Stimulated activated CD8-positive, alpha-beta memory T cell treated with anti-CD3 and anti-CD28 coated beads, Interleukin-15, amount 100 ng/mL, for 4 hours (primary cell): ENCODE data around the gene SYNPO2L.
"Not testable (repeated sequence)": the region's sequence is repeated elsewhere in the genome, so short reads cannot be mapped to it uniquely, and the experiment has no call there.

Experiments
- DNase-seq, 2 donors: peaks; one replicate each; pipeline ENCODE4 v3.0.0-alpha.2; 2020; ENCODE audit warnings: low read depth in 2 of 2

SYNPO2L gene

GRCh38 chr10:73655990-73656298, at the start of gene SYNPO2L:
Gene SYNPO2L (minus strand): TSS chr10:73656029. CDS start chr10:73655922, 107 bp downstream.
- DNase-seq = no peak

- DNase-seq = not testable (repeated sequence)
Measured at GRCh38 chr10:73703924-73704323, 48.1 kb upstream of the SYNPO2L start.

- not testable (repeated sequence) for DNase-seq
Measured at GRCh38 chr10:73698819-73699218, 43.0 kb upstream of the SYNPO2L start.

GRCh38 chr10:73697675-73698159, 41.9 kb upstream of the SYNPO2L start, which contains the start of gene AGAP5:
Gene AGAP5 (minus strand): TSS chr10:73698109. CDS start chr10:73697755, 354 bp downstream.
- not testable (repeated sequence) for DNase-seq

GRCh38 chr10:73695302-73695701, 39.5 kb upstream of the SYNPO2L start:
- not testable (repeated sequence) for DNase-seq

- not testable (repeated sequence) for DNase-seq
Measured at GRCh38 chr10:73690755-73691154, 34.9 kb upstream of the SYNPO2L start.

- DNase-seq = not testable (repeated sequence)
Measured at GRCh38 chr10:73689596-73689995, 33.8 kb upstream of the SYNPO2L start.

GRCh38 chr10:73687641-73688040, 31.8 kb upstream of the SYNPO2L start:
- not testable (repeated sequence) for DNase-seq

GRCh38 chr10:73674546-73674945, 18.7 kb upstream of the SYNPO2L start:
- not testable (repeated sequence) for DNase-seq

GRCh38 chr10:73668378-73668777, 12.5 kb upstream of the SYNPO2L start:
- DNase-seq = not testable (repeated sequence)

GRCh38 chr10:73666153-73666809, 10.5 kb upstream of the SYNPO2L start:
- not testable (repeated sequence) for DNase-seq

GRCh38 chr10:73665581-73665980, 9.8 kb upstream of the SYNPO2L start:
- DNase-seq = not testable (repeated sequence)

- DNase-seq = not testable (repeated sequence)
Measured at GRCh38 chr10:73664156-73665040, 8.6 kb upstream of the SYNPO2L start.

- not testable (repeated sequence) for DNase-seq
Measured at GRCh38 chr10:73663621-73664020, 7.8 kb upstream of the SYNPO2L start.

GRCh38 chr10:73662705-73663104, 6.9 kb upstream of the SYNPO2L start:
- not testable (repeated sequence) for DNase-seq

GRCh38 chr10:73655257-73655989, 406 bp downstream of the SYNPO2L start:
- no peak for DNase-seq

GRCh38 chr10:73653701-73654100, 2.1 kb downstream of the SYNPO2L start:
- DNase-seq = no peak

- DNase-seq = no peak
Measured at GRCh38 chr10:73653195-73653594, 2.6 kb downstream of the SYNPO2L start.

GRCh38 chr10:73650537-73651331, 5.1 kb downstream of the SYNPO2L start:
- no peak for DNase-seq

GRCh38 chr10:73649876-73650536, 5.8 kb downstream of the SYNPO2L start:
- no peak for DNase-seq
